Measurements from ENCODE around the gene SLC13A5. TPM values are rescaled to one million over a fixed set of nuclear protein-coding genes. Genes with fewer than 3 reads are reported as not detected.

The SLC13A5 gene
- total and polyA plus RNA-seq, 2 donors, result 0.05 to 0.14 TPM

GRCh38 chr17:6674586-6674985 is 38.6 kb downstream of the SLC13A5 start:
- peaks cover 2 to 34% of the 10 kb centered on the region in 2 donors for H3K27me3 ChIP-seq (ENCODE audit: control insufficient read depth in 2 of 2, insufficient read depth in 1 of 2, low read length in 1 of 2)
- H3K27ac ChIP-seq (ENCODE audit: low read depth in 1 of 2, low read length in 1 of 2), result no peak overlapping the region
- peaks cover 0 to 5% of the 10 kb centered on the region in 2 donors for H3K4me1 ChIP-seq (ENCODE audit: control insufficient read depth in 2 of 2, insufficient read depth in 2 of 2, low read length in 2 of 2)
- H3K4me3 ChIP-seq (ENCODE audit: low read length in 2 of 2), result no peak overlapping the region
- H3K9me3 ChIP-seq (ENCODE audit: control insufficient read depth in 2 of 2, insufficient read depth in 1 of 2, low read length in 1 of 2), result no peaks in the 10 kb centered on the region
- H3K36me3 ChIP-seq (ENCODE audit: control insufficient read depth in 2 of 2, insufficient read depth in 2 of 2, low read length in 1 of 2), result no peaks in the 10 kb centered on the region
- no peak for DNase-seq (ENCODE audit: low read depth in 6 of 9, low spot score in 9 of 9)
- WGBS, result 96% methylated on average over 13 of the region's 13 CpGs

- DNase-seq (ENCODE audit: low read depth in 6 of 9, low spot score in 9 of 9), result no peak
- no peaks in the 10 kb centered on the region for H3K4me1 ChIP-seq (ENCODE audit: control insufficient read depth in 2 of 2, insufficient read depth in 2 of 2, low read length in 2 of 2)
- H3K27ac ChIP-seq (ENCODE audit: low read depth in 1 of 2, low read length in 1 of 2), result no peak overlapping the region
- no peak overlapping the region for H3K4me3 ChIP-seq (ENCODE audit: low read length in 2 of 2)
- H3K9me3 ChIP-seq (ENCODE audit: control insufficient read depth in 2 of 2, insufficient read depth in 1 of 2, low read length in 1 of 2), result no peaks in the 10 kb centered on the region
- H3K36me3 ChIP-seq (ENCODE audit: control insufficient read depth in 2 of 2, insufficient read depth in 2 of 2, low read length in 1 of 2), result no peaks in the 10 kb centered on the region
- H3K27me3 ChIP-seq (ENCODE audit: control insufficient read depth in 2 of 2, insufficient read depth in 1 of 2, low read length in 1 of 2), result peaks cover 2 to 23% of the 10 kb centered on the region in 2 donors
- 93% methylated on average over 7 of the region's 7 CpGs for WGBS
Measured at GRCh38 chr17:6671431-6671830, 41.7 kb downstream of the SLC13A5 start.

GRCh38 chr17:6670999-6671398 is 42.2 kb downstream of the SLC13A5 start:
- no peaks in the 10 kb centered on the region for H3K36me3 ChIP-seq (ENCODE audit: control insufficient read depth in 2 of 2, insufficient read depth in 2 of 2, low read length in 1 of 2)

GRCh38 chr17:6670571-6670970 is 42.6 kb downstream of the SLC13A5 start:
- Histone ChIP-seq H3K27me3 (ENCODE audit: control insufficient read depth in 2 of 2, insufficient read depth in 1 of 2, low read length in 1 of 2) (peaks cover 0 to 26% of the 10 kb centered on the region in 2 donors), H3K4me3 (ENCODE audit: low read length in 2 of 2) (no peak overlapping the region), H3K27ac (ENCODE audit: low read depth in 1 of 2, low read length in 1 of 2) (no peak overlapping the region), H3K9me3 (ENCODE audit: control insufficient read depth in 2 of 2, insufficient read depth in 1 of 2, low read length in 1 of 2) (no peaks in the 10 kb centered on the region), H3K36me3 (ENCODE audit: control insufficient read depth in 2 of 2, insufficient read depth in 2 of 2, low read length in 1 of 2) (no peaks in the 10 kb centered on the region), H3K4me1 (ENCODE audit: control insufficient read depth in 2 of 2, insufficient read depth in 2 of 2, low read length in 2 of 2) (no peaks in the 10 kb centered on the region)
- no peak for DNase-seq (ENCODE audit: low read depth in 6 of 9, low spot score in 9 of 9)
- WGBS, result 96% methylated on average over 8 of the region's 8 CpGs

More at GRCh38 chr17:6670999-6671398, 42.2 kb downstream of the SLC13A5 start:
- H3K4me3 ChIP-seq (ENCODE audit: low read length in 2 of 2), result no peak overlapping the region
- H3K27me3 ChIP-seq (ENCODE audit: control insufficient read depth in 2 of 2, insufficient read depth in 1 of 2, low read length in 1 of 2), result peaks cover 0 to 24% of the 10 kb centered on the region in 2 donors
- 94% methylated on average over 6 of the region's 6 CpGs for WGBS
- H3K27ac ChIP-seq (ENCODE audit: low read depth in 1 of 2, low read length in 1 of 2), result no peak overlapping the region
- no peak for DNase-seq (ENCODE audit: low read depth in 6 of 9, low spot score in 9 of 9)
- H3K9me3 ChIP-seq (ENCODE audit: control insufficient read depth in 2 of 2, insufficient read depth in 1 of 2, low read length in 1 of 2), result no peaks in the 10 kb centered on the region
- no peaks in the 10 kb centered on the region for H3K4me1 ChIP-seq (ENCODE audit: control insufficient read depth in 2 of 2, insufficient read depth in 2 of 2, low read length in 2 of 2)

DNA sequence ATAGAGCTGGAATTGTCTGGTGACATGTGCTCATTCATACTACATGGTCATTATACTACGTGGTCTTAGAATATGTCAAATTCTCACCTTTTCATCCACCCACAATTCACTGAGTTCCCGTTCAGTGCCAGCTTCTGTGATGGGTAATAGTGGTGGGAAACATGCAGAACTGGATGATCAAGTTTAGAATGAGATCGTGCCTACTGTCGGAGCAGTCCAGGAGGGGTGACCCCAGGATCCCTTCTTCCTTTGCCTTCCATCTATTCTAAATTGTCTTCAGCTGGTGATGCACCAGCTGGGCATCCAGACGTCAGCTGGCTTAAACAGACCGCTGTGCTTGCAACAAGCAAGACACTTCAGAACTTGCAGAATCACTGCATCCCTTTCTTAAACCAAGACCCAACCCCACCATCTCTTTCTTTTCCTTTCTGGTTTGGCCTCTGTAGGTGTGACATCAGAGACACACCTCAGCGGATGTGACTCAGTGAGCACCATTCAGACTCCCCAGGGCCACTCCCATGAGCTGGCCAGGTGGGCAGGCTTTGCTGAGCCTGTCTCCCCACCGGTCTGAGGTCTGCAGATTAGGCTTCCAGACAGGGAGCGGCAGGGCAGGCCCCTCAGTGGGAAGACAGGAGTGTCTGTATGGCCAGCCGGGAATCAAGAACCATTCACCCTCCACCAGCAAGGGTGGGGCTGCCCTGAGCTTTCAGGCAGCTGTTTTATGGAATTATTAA is 43.5 kb downstream of the SLC13A5 start:
- Histone ChIP-seq H3K27me3 (ENCODE audit: control insufficient read depth in 2 of 2, insufficient read depth in 1 of 2, low read length in 1 of 2) (peaks cover 0 to 26% of the 10 kb centered on the region in 2 donors), H3K36me3 (ENCODE audit: control insufficient read depth in 2 of 2, insufficient read depth in 2 of 2, low read length in 1 of 2) (no peaks in the 10 kb centered on the region), H3K4me1 (ENCODE audit: control insufficient read depth in 2 of 2, insufficient read depth in 2 of 2, low read length in 2 of 2) (no peaks in the 10 kb centered on the region), H3K27ac (ENCODE audit: low read depth in 1 of 2, low read length in 1 of 2) (no peak overlapping the region), H3K9me3 (ENCODE audit: control insufficient read depth in 2 of 2, insufficient read depth in 1 of 2, low read length in 1 of 2) (no peaks in the 10 kb centered on the region), H3K4me3 (ENCODE audit: low read length in 2 of 2) (no peak overlapping the region)
- no peak for DNase-seq (ENCODE audit: low read depth in 6 of 9, low spot score in 9 of 9)
- WGBS, result 95% methylated on average over 10 of the region's 10 CpGs

DNA sequence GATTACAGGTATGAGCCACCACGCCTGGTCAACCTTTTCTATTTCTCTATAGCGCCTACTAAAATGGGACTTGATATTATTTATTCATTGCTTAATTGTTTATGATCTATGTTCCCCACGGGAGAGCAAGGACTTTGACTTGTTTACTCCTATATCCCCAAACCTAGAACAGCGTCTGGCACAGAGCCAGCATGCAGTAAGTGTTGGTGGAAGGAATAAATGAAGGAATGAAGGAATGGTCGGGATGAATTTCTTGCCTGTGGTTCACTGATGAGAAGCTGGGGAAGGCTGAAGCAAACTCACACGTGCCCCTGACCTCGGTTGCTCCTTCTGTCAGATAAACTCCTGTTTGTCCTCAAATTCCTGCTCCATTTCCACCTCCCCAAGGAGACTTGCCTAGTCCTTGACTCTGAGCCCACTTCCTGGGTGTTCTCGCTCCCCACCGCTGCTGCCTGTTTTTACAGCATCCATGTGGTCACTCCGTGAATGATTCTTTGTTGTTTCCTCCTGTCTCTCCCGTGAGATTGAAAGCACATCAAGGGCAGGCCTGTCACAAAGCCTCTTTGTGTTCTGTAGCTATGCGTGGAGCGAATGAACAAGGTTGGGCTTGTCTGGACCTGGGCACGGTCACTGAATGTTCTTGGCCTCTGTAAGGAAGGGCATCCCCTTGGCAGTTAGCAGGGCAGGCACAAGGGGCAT is 44.3 kb downstream of the SLC13A5 start:
- no peak overlapping the region for H3K27ac ChIP-seq (ENCODE audit: low read depth in 1 of 2, low read length in 1 of 2)
- peaks cover 0 to 26% of the 10 kb centered on the region in 2 donors for H3K27me3 ChIP-seq (ENCODE audit: control insufficient read depth in 2 of 2, insufficient read depth in 1 of 2, low read length in 1 of 2)
- 96% methylated on average over 14 of the region's 14 CpGs for WGBS

DNA sequence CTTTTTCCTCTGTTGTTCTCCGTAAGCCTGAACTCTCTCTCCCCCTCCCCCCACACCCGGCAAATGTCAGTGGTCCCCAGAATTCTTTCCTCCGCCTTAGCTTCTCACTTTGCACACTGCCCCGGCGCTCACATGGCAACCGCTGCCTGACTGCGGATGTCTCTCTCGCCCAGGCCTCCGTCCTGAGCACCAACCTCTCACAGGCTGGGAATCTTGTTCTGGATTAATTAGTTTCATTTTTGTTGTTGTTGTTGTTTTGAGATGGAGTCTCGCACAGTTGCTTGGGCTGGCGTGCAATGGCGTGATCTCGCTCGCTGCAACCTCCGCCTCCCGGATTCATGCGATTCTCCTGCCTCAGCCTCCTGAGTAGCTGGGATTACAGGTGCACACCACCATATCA is 45.0 kb downstream of the SLC13A5 start:
- no peaks in the 10 kb centered on the region for H3K9me3 ChIP-seq (ENCODE audit: control insufficient read depth in 2 of 2, insufficient read depth in 1 of 2, low read length in 1 of 2)
- H3K36me3 ChIP-seq (ENCODE audit: control insufficient read depth in 2 of 2, insufficient read depth in 2 of 2, low read length in 1 of 2), result no peaks in the 10 kb centered on the region
- 96% methylated on average over 17 of the region's 17 CpGs for WGBS
- no peaks in the 10 kb centered on the region for H3K4me1 ChIP-seq (ENCODE audit: control insufficient read depth in 2 of 2, insufficient read depth in 2 of 2, low read length in 2 of 2)
- no peak overlapping the region for H3K4me3 ChIP-seq (ENCODE audit: low read length in 2 of 2)
- DNase-seq (ENCODE audit: low read depth in 6 of 9, low spot score in 9 of 9), result no peak
- H3K27me3 ChIP-seq (ENCODE audit: control insufficient read depth in 2 of 2, insufficient read depth in 1 of 2, low read length in 1 of 2), result peaks cover 0 to 26% of the 10 kb centered on the region in 2 donors
- no peak overlapping the region for H3K27ac ChIP-seq (ENCODE audit: low read depth in 1 of 2, low read length in 1 of 2)

More for the DNA sequence above, 44.3 kb downstream of the SLC13A5 start:
- DNase-seq (ENCODE audit: low read depth in 6 of 9, low spot score in 9 of 9), result no peak
- H3K4me3 ChIP-seq (ENCODE audit: low read length in 2 of 2), result no peak overlapping the region
- no peaks in the 10 kb centered on the region for H3K9me3 ChIP-seq (ENCODE audit: control insufficient read depth in 2 of 2, insufficient read depth in 1 of 2, low read length in 1 of 2)
- no peaks in the 10 kb centered on the region for H3K36me3 ChIP-seq (ENCODE audit: control insufficient read depth in 2 of 2, insufficient read depth in 2 of 2, low read length in 1 of 2)
- no peaks in the 10 kb centered on the region for H3K4me1 ChIP-seq (ENCODE audit: control insufficient read depth in 2 of 2, insufficient read depth in 2 of 2, low read length in 2 of 2)

- 38% methylated on average over 6 of the region's 6 CpGs for WGBS
- no peak for DNase-seq (ENCODE audit: low read depth in 6 of 9, low spot score in 9 of 9)
Measured at GRCh38 chr17:6667516-6667915, 45.7 kb downstream of the SLC13A5 start.

GRCh38 chr17:6666557-6666956 is 46.6 kb downstream of the SLC13A5 start:
- H3K27ac ChIP-seq (ENCODE audit: low read depth in 1 of 2, low read length in 1 of 2), result no peak overlapping the region
- no peaks in the 10 kb centered on the region for H3K9me3 ChIP-seq (ENCODE audit: control insufficient read depth in 2 of 2, insufficient read depth in 1 of 2, low read length in 1 of 2)
- H3K4me1 ChIP-seq (ENCODE audit: control insufficient read depth in 2 of 2, insufficient read depth in 2 of 2, low read length in 2 of 2), result no peaks in the 10 kb centered on the region
- no peak overlapping the region for H3K4me3 ChIP-seq (ENCODE audit: low read length in 2 of 2)
- H3K36me3 ChIP-seq (ENCODE audit: control insufficient read depth in 2 of 2, insufficient read depth in 2 of 2, low read length in 1 of 2), result no peaks in the 10 kb centered on the region
- no peak for DNase-seq (ENCODE audit: low read depth in 6 of 9, low spot score in 9 of 9)
- WGBS, result 98% methylated on average over 6 of the region's 6 CpGs
- H3K27me3 ChIP-seq (ENCODE audit: control insufficient read depth in 2 of 2, insufficient read depth in 1 of 2, low read length in 1 of 2), result peaks cover 0 to 31% of the 10 kb centered on the region in 2 donors

More at GRCh38 chr17:6667516-6667915, 45.7 kb downstream of the SLC13A5 start:
- no peaks in the 10 kb centered on the region for H3K36me3 ChIP-seq (ENCODE audit: control insufficient read depth in 2 of 2, insufficient read depth in 2 of 2, low read length in 1 of 2)
- H3K27ac ChIP-seq (ENCODE audit: low read depth in 1 of 2, low read length in 1 of 2), result no peak overlapping the region
- H3K27me3 ChIP-seq (ENCODE audit: control insufficient read depth in 2 of 2, insufficient read depth in 1 of 2, low read length in 1 of 2), result peaks cover 0 to 26% of the 10 kb centered on the region in 2 donors
- H3K4me3 ChIP-seq (ENCODE audit: low read length in 2 of 2), result no peak overlapping the region
- H3K9me3 ChIP-seq (ENCODE audit: control insufficient read depth in 2 of 2, insufficient read depth in 1 of 2, low read length in 1 of 2), result no peaks in the 10 kb centered on the region
- H3K4me1 ChIP-seq (ENCODE audit: control insufficient read depth in 2 of 2, insufficient read depth in 2 of 2, low read length in 2 of 2), result no peaks in the 10 kb centered on the region

Data from thymus (tissue), 11 donors.